Liver (tissue), 9 donors: Measurements from ENCODE around the gene SLC25A45. TPM values are rescaled to one million over a fixed set of nuclear protein-coding genes. Genes with fewer than 3 reads are reported as not detected.
A peak's percentile ranks its signal among the peaks of the same experiment; 100 is the strongest.

Source experiments
- DNase-seq: peaks from one replicate; pipeline ENCODE4 v3.0.0-alpha.2; 2017; ENCODE audit warnings: low spot score
- H3K27ac ChIP-seq, 2 donors: one replicate each; pipeline ENCODE4 v1.7.0; 2013; ENCODE audit warnings: inconsistent platforms in 2 of 2, low read length in 2 of 2, control low read depth in 1 of 2, low read depth in 1 of 2, mild to moderate bottlenecking in 1 of 2
- H3K27me3 ChIP-seq, 4 donors: one replicate each; pipeline versions ENCODE4 v1.6.1 to v1.7.0; 2013; ENCODE audit warnings: low read length in 3 of 4, inconsistent platforms in 1 of 4, mild to moderate bottlenecking in 1 of 4, moderate library complexity in 1 of 4; ENCODE audit not compliant: control insufficient read depth in 4 of 4, insufficient read depth in 4 of 4
- H3K36me3 ChIP-seq, 4 donors: one replicate each; pipeline versions ENCODE4 v1.6.1 to v1.7.0; 2013; ENCODE audit warnings: low read length in 3 of 4, mild to moderate bottlenecking in 3 of 4, low read depth in 1 of 4, moderate library complexity in 1 of 4; ENCODE audit not compliant: control insufficient read depth in 4 of 4, insufficient read depth in 3 of 4
- H3K4me1 ChIP-seq, 4 donors: one replicate each; pipeline versions ENCODE4 v1.6.1 to v1.7.0; 2013; ENCODE audit warnings: low read length in 3 of 4, mild to moderate bottlenecking in 3 of 4, moderate library complexity in 1 of 4; ENCODE audit not compliant: control insufficient read depth in 4 of 4, insufficient read depth in 4 of 4
- H3K4me3 ChIP-seq, 3 donors: one replicate each; pipeline versions ENCODE4 v1.6.1 to v1.7.0; 2013; ENCODE audit warnings: low read length in 3 of 3, control low read depth in 1 of 3, low read depth in 1 of 3, mild to moderate bottlenecking in 1 of 3
- H3K9ac ChIP-seq, 2 donors: one replicate each; pipeline ENCODE4 v1.7.0; 2013; ENCODE audit warnings: low read length in 2 of 2, mild to moderate bottlenecking in 2 of 2, moderate library complexity in 2 of 2, control low read depth in 1 of 2, low read depth in 1 of 2
- H3K9me3 ChIP-seq, 4 donors: one replicate each; pipeline versions ENCODE4 v1.6.1 to v1.7.0; 2013; ENCODE audit warnings: low read length in 3 of 4; ENCODE audit not compliant: control insufficient read depth in 4 of 4
- ATF3 ChIP-seq: IDR thresholded peaks from 2 replicates; pipeline ENCODE4 v1.6.1; 2016; ENCODE audit warnings: antibody characterized with exemption
- CTCF ChIP-seq: fragments of 150-350 bp; IDR thresholded peaks from 2 replicates; pipeline ENCODE4 v1.5.1; 2017; ENCODE audit warnings: improper control_type of control experiment, low read depth, low read length; ENCODE audit not compliant: missing input control
- EGR1 ChIP-seq, 2 donors: IDR thresholded peaks; 2 replicates each; pipeline ENCODE4 v1.6.1; 2016 to 2018; ENCODE audit warnings: antibody characterized with exemption in 2 of 2, low read depth in 2 of 2
- FOXA1 ChIP-seq: IDR thresholded peaks from 2 replicates; pipeline ENCODE4 v1.6.1; 2016; ENCODE audit warnings: antibody characterized with exemption
- FOXA2 ChIP-seq: IDR thresholded peaks from 2 replicates; pipeline ENCODE4 v1.6.1; 2016; ENCODE audit warnings: antibody characterized with exemption
- GABPA ChIP-seq, 2 donors: IDR thresholded peaks in 1 of 2; conservative IDR thresholded peaks in 1 of 2; 2 replicates each; pipeline ENCODE4 v1.6.1; 2016; ENCODE audit warnings: antibody characterized with exemption in 2 of 2, mild to moderate bottlenecking in 1 of 2, moderate library complexity in 1 of 2
- HNF4A ChIP-seq, 2 donors: conservative IDR thresholded peaks; 2 replicates each; pipeline ENCODE4 v1.6.1; 2016; ENCODE audit warnings: antibody characterized with exemption in 2 of 2, mild to moderate bottlenecking in 2 of 2
- HNF4G ChIP-seq: IDR thresholded peaks from 2 replicates; pipeline ENCODE4 v1.6.1; 2016; ENCODE audit warnings: antibody characterized with exemption
- JUND ChIP-seq, 2 donors: IDR thresholded peaks; 2 replicates each; pipeline ENCODE4 v1.6.1; 2016; ENCODE audit warnings: antibody characterized with exemption in 2 of 2
- NR2F2 ChIP-seq: IDR thresholded peaks from 2 replicates; pipeline ENCODE4 v1.6.1; 2016; ENCODE audit warnings: antibody characterized with exemption
- RAD21 ChIP-seq, 2 donors: IDR thresholded peaks; 2 replicates each; pipeline ENCODE4 v1.6.1; 2016; ENCODE audit warnings: antibody characterized with exemption in 2 of 2, mild to moderate bottlenecking in 2 of 2
- REST ChIP-seq: IDR thresholded peaks from 2 replicates; pipeline ENCODE4 v1.6.1; 2016; ENCODE audit warnings: antibody characterized with exemption, mild to moderate bottlenecking
- RXRA ChIP-seq, 2 donors: IDR thresholded peaks; 2 replicates each; pipeline ENCODE4 v1.6.1; 2017 to 2018; ENCODE audit warnings: antibody characterized with exemption in 2 of 2, mild to moderate bottlenecking in 1 of 2
- SP1 ChIP-seq: IDR thresholded peaks from 2 replicates; pipeline ENCODE4 v1.6.1; 2018; ENCODE audit warnings: antibody characterized with exemption, mild to moderate bottlenecking
- TAF1 ChIP-seq: conservative IDR thresholded peaks from 2 replicates; pipeline ENCODE4 v1.6.1; 2016; ENCODE audit warnings: antibody characterized with exemption, mild to moderate bottlenecking
- YY1 ChIP-seq: IDR thresholded peaks from 2 replicates; pipeline ENCODE4 v1.6.1; 2016; ENCODE audit warnings: antibody characterized with exemption, mild to moderate bottlenecking
- WGBS: extraction: QIAGEN DNeasy Blood & Tissue Kit; methylation state at CpG from one replicate; pipeline ENCODE4 v1.1.7; 2013; 5-methylcytosine and 5-hydroxymethylcytosine counted together
- polyA plus RNA-seq, 2 donors: library from polyadenylated mRNA; stranded (reverse) in 1 of 2; unstranded in 1 of 2; fragments of 200-250 nt in 1 of 2; fragments of >200 nt in 1 of 2; fragmentation: Nextera tagmentation in 1 of 2; extraction: Ambion mirVana in 1 of 2; gene quantifications; one replicate each; pipeline versions ENCODE4 v1.2.1 to v1.2.3, GENCODE V29; 2013 to 2015
- total RNA-seq, 2 donors: library from RNA; depleted of rRNA; stranded (reverse); fragments of >200 nt; gene quantifications; one replicate each; pipeline ENCODE4 v1.2.3, GENCODE V29; 2014
- TF ChIP-seq, protein P1 (sequence below): IDR thresholded peaks from 2 replicates; pipeline ENCODE4 v1.6.1; 2016; ENCODE audit warnings: antibody characterized with exemption
- TF ChIP-seq, protein P2 (sequence below): IDR thresholded peaks from 2 replicates; pipeline ENCODE4 v1.6.1; 2016; ENCODE audit warnings: antibody characterized with exemption
- donor health status: healthy.
- donor health status: healthy.
- donor health status: healthy.
- donor health status: healthy.
- donor health status: healthy.

The SLC25A45 gene
- total and polyA plus RNA-seq, 4 donors, result 4.5 to 6.8 (median 5.3) TPM

GRCh38 chr11:65425105-65425970 lies 42.9 kb upstream of the SLC25A45 start:
- Histone ChIP-seq H3K4me3 (peak overlapping the region; percentile 63 to 99 (median 73)), H3K36me3 (peaks cover 0 to 2% (median 0%) of the 10 kb centered on the region in 4 donors), H3K27ac (peak overlapping the region; percentile 99 to 100), H3K9me3 (no peaks in the 10 kb centered on the region), H3K27me3 (no peaks in the 10 kb centered on the region), H3K4me1 (peaks cover 0 to 31% (median 7%) of the 10 kb centered on the region in 4 donors), H3K9ac (peak overlapping the region; percentile 98 to 100)
- TF ChIP-seq SP1, result no peak
- TF ChIP-seq RXRA (IDR thresholded peaks at IDR 0.05), result no peak
- TF ChIP-seq JUND (IDR thresholded peaks at IDR 0.05), result peak in 1 of 2 donors; percentile 58
- TF ChIP-seq FOXA1, result peak; percentile 3
- WGBS, result under 1% methylated on average over 9 of the region's 9 CpGs
- DNase-seq, result peak; percentile 67

DNA sequence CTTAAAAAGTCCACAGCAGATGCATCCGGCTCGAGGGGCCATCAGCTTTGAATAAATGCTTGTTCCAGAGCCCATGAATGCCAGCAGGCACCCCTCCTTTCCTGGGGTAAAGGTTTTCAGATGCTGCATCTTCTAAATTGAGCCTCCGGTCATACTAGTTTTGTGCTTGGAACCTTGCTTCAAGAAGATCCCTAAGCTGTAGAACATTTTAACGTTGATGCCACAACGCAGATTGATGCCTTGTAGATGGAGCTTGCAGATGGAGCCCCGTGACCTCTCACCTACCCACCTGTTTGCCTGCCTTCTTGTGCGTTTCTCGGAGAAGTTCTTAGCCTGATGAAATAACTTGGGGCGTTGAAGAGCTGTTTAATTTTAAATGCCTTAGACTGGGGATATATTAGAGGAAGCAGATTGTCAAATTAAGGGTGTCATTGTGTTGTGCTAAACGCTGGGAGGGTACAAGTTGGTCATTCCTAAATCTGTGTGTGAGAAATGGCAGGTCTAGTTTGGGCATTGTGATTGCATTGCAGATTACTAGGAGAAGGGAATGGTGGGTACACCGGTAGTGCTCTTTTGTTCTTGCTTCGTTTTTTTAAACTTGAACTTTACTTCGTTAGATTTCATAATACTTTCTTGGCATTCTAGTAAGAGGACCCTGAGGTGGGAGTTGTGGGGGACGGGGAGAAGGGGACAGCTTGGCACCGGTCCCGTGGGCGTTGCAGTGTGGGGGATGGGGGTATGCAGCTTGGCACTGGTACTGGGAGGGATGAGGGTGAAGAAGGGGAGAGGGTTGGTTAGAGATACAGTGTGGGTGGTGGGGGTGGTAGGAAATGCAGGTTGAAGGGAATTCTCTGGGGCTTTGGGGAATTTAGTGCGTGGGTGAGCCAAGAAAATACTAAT lies 42.0 kb upstream of the SLC25A45 start:
- H3K4me1 ChIP-seq, result peaks cover 0 to 31% (median 4%) of the 10 kb centered on the region in 4 donors
- H3K27me3 ChIP-seq, result no peaks in the 10 kb centered on the region
- peaks cover 0 to 2% (median 0%) of the 10 kb centered on the region in 4 donors for H3K36me3 ChIP-seq
- no peaks in the 10 kb centered on the region for H3K9me3 ChIP-seq
- peak overlapping the region; percentile 98 to 100 for H3K9ac ChIP-seq
- peak overlapping the region; percentile 99 to 100 for H3K27ac ChIP-seq
- under 1% methylated on average over 18 of the region's 18 CpGs for WGBS
- DNase-seq, result peak; percentile 50
- TF ChIP-seq SP1 (no peak), EGR1 (IDR thresholded peaks at IDR 0.05; ENCODE audit: low read depth in 2 of 2) (no peak), CTCF (no peak), HNF4G (no peak), REST (no peak), GABPA (IDR thresholded peaks at IDR 0.05 in 1 of 2, conservative IDR thresholded peaks at IDR 0.05 in 1 of 2) (no peak), JUND (IDR thresholded peaks at IDR 0.05) (no peak), RAD21 (IDR thresholded peaks at IDR 0.05) (no peak), YY1 (no peak), TAF1 (peak; percentile 7), NR2F2 (peak; percentile 1), HNF4A (conservative IDR thresholded peaks at IDR 0.05) (no peak), FOXA2 (no peak), FOXA1 (peak; percentile 5), RXRA (IDR thresholded peaks at IDR 0.05) (peak; percentile 9 to 14), ATF3 (no peak)
- TF ChIP-seq, protein P1, sequence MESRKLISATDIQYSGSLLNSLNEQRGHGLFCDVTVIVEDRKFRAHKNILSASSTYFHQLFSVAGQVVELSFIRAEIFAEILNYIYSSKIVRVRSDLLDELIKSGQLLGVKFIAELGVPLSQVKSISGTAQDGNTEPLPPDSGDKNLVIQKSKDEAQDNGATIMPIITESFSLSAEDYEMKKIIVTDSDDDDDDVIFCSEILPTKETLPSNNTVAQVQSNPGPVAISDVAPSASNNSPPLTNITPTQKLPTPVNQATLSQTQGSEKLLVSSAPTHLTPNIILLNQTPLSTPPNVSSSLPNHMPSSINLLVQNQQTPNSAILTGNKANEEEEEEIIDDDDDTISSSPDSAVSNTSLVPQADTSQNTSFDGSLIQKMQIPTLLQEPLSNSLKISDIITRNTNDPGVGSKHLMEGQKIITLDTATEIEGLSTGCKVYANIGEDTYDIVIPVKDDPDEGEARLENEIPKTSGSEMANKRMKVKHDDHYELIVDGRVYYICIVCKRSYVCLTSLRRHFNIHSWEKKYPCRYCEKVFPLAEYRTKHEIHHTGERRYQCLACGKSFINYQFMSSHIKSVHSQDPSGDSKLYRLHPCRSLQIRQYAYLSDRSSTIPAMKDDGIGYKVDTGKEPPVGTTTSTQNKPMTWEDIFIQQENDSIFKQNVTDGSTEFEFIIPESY, result no peak
- TF ChIP-seq, protein P2, sequence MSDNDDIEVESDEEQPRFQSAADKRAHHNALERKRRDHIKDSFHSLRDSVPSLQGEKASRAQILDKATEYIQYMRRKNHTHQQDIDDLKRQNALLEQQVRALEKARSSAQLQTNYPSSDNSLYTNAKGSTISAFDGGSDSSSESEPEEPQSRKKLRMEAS, result no peak
- peak overlapping the region; percentile 63 to 99 (median 73) for H3K4me3 ChIP-seq
